ENCODE measurements around the gene GET3. TPM values are rescaled to one million over a fixed set of nuclear protein-coding genes. Genes with fewer than 3 reads are reported as not detected.

Gene GET3
- total and polyA plus RNA-seq, 2 of the 13 experiments (the other 11 are each of a cell fraction or from before 2014, with no cell fraction given): 57.7 to 59.4 TPM

DNA sequence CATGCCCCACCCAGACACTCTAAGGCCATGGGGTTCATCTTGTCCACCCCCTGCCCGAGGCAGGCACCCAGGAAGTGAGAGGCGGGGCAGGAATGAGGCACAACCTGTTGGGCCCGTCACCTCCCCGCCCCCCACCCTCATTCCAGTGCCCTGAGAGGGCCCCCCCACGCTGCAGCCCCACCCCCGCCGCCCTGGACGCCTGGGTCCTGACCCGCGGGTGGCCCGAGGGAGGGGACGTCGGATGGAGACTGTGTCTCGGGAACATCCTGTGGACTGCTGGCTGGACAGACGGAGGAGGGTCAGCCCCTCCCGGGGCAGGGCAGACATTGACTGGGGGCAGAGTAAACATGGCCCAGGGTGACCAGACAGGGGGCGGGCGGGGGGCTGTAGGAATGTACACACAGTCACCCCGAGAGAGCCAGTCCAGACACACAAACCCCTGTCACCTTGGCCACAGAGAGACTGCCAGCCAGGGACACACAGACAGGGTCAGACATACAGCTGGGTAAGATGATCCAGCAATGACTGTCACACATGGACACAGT, 46.6 kb downstream of the GET3 start (continued):
- TF ChIP-seq, protein P1, sequence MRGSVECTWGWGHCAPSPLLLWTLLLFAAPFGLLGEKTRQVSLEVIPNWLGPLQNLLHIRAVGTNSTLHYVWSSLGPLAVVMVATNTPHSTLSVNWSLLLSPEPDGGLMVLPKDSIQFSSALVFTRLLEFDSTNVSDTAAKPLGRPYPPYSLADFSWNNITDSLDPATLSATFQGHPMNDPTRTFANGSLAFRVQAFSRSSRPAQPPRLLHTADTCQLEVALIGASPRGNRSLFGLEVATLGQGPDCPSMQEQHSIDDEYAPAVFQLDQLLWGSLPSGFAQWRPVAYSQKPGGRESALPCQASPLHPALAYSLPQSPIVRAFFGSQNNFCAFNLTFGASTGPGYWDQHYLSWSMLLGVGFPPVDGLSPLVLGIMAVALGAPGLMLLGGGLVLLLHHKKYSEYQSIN (CRISPR knock-in tag; IDR thresholded peaks at IDR 0.05; ENCODE audit: borderline replicate concordance): no peak
- TF ChIP-seq, protein P2, sequence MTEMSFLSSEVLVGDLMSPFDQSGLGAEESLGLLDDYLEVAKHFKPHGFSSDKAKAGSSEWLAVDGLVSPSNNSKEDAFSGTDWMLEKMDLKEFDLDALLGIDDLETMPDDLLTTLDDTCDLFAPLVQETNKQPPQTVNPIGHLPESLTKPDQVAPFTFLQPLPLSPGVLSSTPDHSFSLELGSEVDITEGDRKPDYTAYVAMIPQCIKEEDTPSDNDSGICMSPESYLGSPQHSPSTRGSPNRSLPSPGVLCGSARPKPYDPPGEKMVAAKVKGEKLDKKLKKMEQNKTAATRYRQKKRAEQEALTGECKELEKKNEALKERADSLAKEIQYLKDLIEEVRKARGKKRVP (CRISPR knock-in tag; IDR thresholded peaks at IDR 0.05): no peak
- no peak for TF ChIP-seq DNMT1 (CRISPR knock-in tag; IDR thresholded peaks at IDR 0.05)
- TF ChIP-seq NRL (CRISPR knock-in tag; IDR thresholded peaks at IDR 0.05; ENCODE audit: borderline replicate concordance): peak; percentile 65; the same call in 1 of the 2 replicates
- TF ChIP-seq ZNF333 (CRISPR knock-in tag; IDR thresholded peaks at IDR 0.05; ENCODE audit: borderline replicate concordance): 0 out of 2 replicates have a peak, but pooled peaks have one; percentile 34
- no peak for TF ChIP-seq ZNF260 (CRISPR knock-in tag; IDR thresholded peaks at IDR 0.05; ENCODE audit: borderline replicate concordance, low read depth)
- TF ChIP-seq ARNTL (CRISPR knock-in tag; IDR thresholded peaks at IDR 0.05): 0 out of 2 replicates have a peak, but pooled peaks have one; percentile 40
- TF ChIP-seq, protein P3, sequence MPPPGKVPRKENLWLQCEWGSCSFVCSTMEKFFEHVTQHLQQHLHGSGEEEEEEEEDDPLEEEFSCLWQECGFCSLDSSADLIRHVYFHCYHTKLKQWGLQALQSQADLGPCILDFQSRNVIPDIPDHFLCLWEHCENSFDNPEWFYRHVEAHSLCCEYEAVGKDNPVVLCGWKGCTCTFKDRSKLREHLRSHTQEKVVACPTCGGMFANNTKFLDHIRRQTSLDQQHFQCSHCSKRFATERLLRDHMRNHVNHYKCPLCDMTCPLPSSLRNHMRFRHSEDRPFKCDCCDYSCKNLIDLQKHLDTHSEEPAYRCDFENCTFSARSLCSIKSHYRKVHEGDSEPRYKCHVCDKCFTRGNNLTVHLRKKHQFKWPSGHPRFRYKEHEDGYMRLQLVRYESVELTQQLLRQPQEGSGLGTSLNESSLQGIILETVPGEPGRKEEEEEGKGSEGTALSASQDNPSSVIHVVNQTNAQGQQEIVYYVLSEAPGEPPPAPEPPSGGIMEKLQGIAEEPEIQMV (CRISPR knock-in tag; IDR thresholded peaks at IDR 0.05; ENCODE audit: low read depth): no peak
- no peak for TF ChIP-seq ZNF605 (CRISPR knock-in tag; IDR thresholded peaks at IDR 0.05)
- TF ChIP-seq HES4 (CRISPR knock-in tag; IDR thresholded peaks at IDR 0.05; ENCODE audit: borderline replicate concordance): no peak
- no peak for TF ChIP-seq SALL2 (CRISPR knock-in tag; IDR thresholded peaks at IDR 0.05)
- TF ChIP-seq, protein P4, sequence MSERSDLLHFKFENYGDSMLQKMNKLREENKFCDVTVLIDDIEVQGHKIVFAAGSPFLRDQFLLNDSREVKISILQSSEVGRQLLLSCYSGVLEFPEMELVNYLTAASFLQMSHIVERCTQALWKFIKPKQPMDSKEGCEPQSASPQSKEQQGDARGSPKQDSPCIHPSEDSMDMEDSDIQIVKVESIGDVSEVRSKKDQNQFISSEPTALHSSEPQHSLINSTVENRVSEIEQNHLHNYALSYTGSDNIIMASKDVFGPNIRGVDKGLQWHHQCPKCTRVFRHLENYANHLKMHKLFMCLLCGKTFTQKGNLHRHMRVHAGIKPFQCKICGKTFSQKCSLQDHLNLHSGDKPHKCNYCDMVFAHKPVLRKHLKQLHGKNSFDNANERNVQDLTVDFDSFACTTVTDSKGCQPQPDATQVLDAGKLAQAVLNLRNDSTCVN (CRISPR knock-in tag; IDR thresholded peaks at IDR 0.05; ENCODE audit: borderline replicate concordance): no peak
- TF ChIP-seq, protein P5, sequence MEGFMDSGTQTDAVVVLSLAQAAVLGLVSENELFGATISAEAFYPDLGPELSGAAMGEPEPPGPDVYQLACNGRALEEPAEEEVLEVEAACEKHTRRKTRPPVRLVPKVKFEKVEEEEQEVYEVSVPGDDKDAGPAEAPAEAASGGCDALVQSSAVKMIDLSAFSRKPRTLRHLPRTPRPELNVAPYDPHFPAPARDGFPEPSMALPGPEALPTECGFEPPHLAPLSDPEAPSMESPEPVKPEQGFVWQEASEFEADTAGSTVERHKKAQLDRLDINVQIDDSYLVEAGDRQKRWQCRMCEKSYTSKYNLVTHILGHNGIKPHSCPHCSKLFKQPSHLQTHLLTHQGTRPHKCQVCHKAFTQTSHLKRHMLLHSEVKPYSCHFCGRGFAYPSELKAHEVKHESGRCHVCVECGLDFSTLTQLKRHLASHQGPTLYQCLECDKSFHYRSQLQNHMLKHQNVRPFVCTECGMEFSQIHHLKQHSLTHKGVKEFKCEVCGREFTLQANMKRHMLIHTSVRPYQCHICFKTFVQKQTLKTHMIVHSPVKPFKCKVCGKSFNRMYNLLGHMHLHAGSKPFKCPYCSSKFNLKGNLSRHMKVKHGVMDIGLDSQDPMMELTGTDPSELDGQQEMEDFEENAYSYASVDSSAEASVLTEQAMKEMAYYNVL (CRISPR knock-in tag; IDR thresholded peaks at IDR 0.05; ENCODE audit: borderline replicate concordance): no peak
- no peak for TF ChIP-seq HNRNPUL1 (IDR thresholded peaks at IDR 0.05; ENCODE audit: low read depth, low read length)
- TF ChIP-seq ZNF230 (CRISPR knock-in tag; IDR thresholded peaks at IDR 0.05): no peak
- TF ChIP-seq ZFY (CRISPR knock-in tag; IDR thresholded peaks at IDR 0.05): no peak
- no peak for TF ChIP-seq KLF12 (CRISPR knock-in tag; IDR thresholded peaks at IDR 0.05; ENCODE audit: borderline replicate concordance)
- no peak for TF ChIP-seq HNF4G (IDR thresholded peaks at IDR 0.05; ENCODE audit: borderline replicate concordance, low read depth, low read length)
- no peak for TF ChIP-seq HNF4G (CRISPR knock-in tag; IDR thresholded peaks at IDR 0.05; ENCODE audit: borderline replicate concordance, low read depth)
- TF ChIP-seq DNMT3B (CRISPR knock-in tag; conservative IDR thresholded peaks at IDR 0.05): no peak

Measured in HepG2 (cell line).